Measurements from ENCODE around the gene CD248. TPM values are rescaled to one million over a fixed set of nuclear protein-coding genes. Genes with fewer than 3 reads are reported as not detected.
A peak's percentile ranks its signal among the peaks of the same experiment; 100 is the strongest.
"Not testable (repeated sequence)": the region's sequence is repeated elsewhere in the genome, so short reads cannot be mapped to it uniquely, and the experiment has no call there.

Gene CD248
- total RNA-seq, 4 donors from 2014 or later = 4.6 to 24.8 (median 6.6) TPM

GRCh38 chr11:66321606-66322005 lies 4.8 kb upstream of the CD248 start:
- H3K27ac ChIP-seq = peak overlapping the region in 1 of 3 donors; percentile 10
- H3K36me3 ChIP-seq = no peaks in the 10 kb centered on the region
- H3K27me3 ChIP-seq = no peaks in the 10 kb centered on the region
- no peaks in the 10 kb centered on the region for H3K9me3 ChIP-seq
- H3K4me1 ChIP-seq = peaks cover 0 to 25% of the 10 kb centered on the region in 2 donors
- intact Hi-C loops (cut with DNase I) = no loop called here
- no peak overlapping the region for H3K4me3 ChIP-seq (replicated peaks in 1 of 3)
- WGBS, 2 donors = 92 to 94% methylated on average over 4 of the region's 4 CpGs
- TF ChIP-seq CTCF (IDR thresholded peaks at IDR 0.05) (no peak), POLR2A (IDR thresholded peaks at IDR 0.05) (no peak)
- no peak for DNase-seq

DNA sequence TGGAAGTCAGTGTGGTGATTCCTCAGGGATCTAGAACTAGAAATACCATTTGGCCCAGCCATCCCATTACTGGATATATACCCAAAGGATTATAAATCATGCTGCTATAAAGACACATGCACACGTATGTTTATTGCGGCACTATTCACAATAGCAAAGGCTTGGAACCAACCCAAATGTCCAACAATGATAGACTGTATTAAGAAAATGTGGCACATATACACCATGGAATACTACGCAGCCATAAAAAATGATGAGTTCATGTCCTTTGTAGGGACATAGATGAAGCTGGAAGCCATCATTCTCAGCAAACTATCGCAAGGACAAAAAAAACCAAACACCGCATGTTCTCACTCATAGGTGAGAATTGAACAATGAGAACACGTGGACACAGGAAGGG lies 3.9 kb upstream of the CD248 start:
- H3K4me3 ChIP-seq (replicated peaks in 1 of 3); H3K27ac ChIP-seq; H3K27me3 ChIP-seq; H3K9me3 ChIP-seq; intact Hi-C loops (cut with DNase I); H3K36me3 ChIP-seq; DNase-seq: not testable (repeated sequence)
- 95 to 98% methylated on average over 6 of the region's 6 CpGs for WGBS, 2 donors
- peaks cover 0 to 20% of the 10 kb centered on the region in 2 donors for H3K4me1 ChIP-seq

GRCh38 chr11:66320289-66320688 lies 3.4 kb upstream of the CD248 start:
- intact Hi-C loops (cut with DNase I); H3K27ac ChIP-seq; H3K36me3 ChIP-seq; H3K4me3 ChIP-seq (replicated peaks in 1 of 3); DNase-seq; H3K27me3 ChIP-seq; H3K9me3 ChIP-seq: not testable (repeated sequence)
- H3K4me1 ChIP-seq = peaks cover 0 to 20% of the 10 kb centered on the region in 2 donors
- 92 to 96% methylated on average over 2 of the region's 2 CpGs for WGBS, 2 donors

DNA sequence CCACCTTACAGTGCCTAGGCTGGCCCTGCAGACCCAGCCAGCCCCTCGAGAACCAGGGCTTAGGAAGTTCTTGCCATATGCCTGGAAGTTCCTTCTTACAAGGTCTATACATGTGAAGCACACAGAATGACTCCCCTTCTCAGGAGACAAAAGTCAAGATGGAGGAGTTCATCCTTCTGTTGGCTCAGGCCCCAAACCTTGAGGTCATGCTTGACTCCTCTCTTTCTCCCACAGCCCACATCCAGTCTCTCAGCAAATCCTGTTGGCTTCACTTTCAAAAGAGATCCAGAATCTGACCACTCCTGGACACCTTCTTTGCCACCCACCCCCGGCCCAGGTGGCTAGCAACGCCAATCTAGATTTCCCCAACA lies 1.7 kb upstream of the CD248 start:
- no peak overlapping the region for H3K27ac ChIP-seq
- DNase-seq = no peak
- H3K9me3 ChIP-seq = no peaks in the 10 kb centered on the region
- TF ChIP-seq CTCF (IDR thresholded peaks at IDR 0.05) = no peak
- TF ChIP-seq POLR2A (IDR thresholded peaks at IDR 0.05) = no peak
- H3K4me3 ChIP-seq (replicated peaks in 1 of 3) = no peak overlapping the region
- H3K36me3 ChIP-seq = no peaks in the 10 kb centered on the region
- intact Hi-C loops (cut with DNase I) = no loop called here
- H3K4me1 ChIP-seq = peaks cover 0 to 20% of the 10 kb centered on the region in 2 donors
- WGBS, 2 donors = 74 to 88% methylated on average over 3 of the region's 3 CpGs
- H3K27me3 ChIP-seq = peaks cover 3% of the 10 kb centered on the region

GRCh38 chr11:66317723-66318599 lies 1.1 kb upstream of the CD248 start:
- WGBS, 2 donors = 39 to 43% methylated on average over 7 to 10 of the region's 16 CpGs
- intact Hi-C loops (cut with DNase I) = no loop called here

More at GRCh38 chr11:66317723-66318599, 1.1 kb upstream of the CD248 start:
- Histone ChIP-seq H3K9me3 (no peaks in the 10 kb centered on the region), H3K4me3 (replicated peaks in 1 of 3) (peak overlapping the region in 1 of 3 donors; percentile 26), H3K4me1 (peaks cover 4 to 26% of the 10 kb centered on the region in 2 donors), H3K27ac (peak overlapping the region in 2 of 3 donors; percentile 50 to 59), H3K27me3 (peaks cover 3% of the 10 kb centered on the region), H3K36me3 (no peaks in the 10 kb centered on the region)
- DNase-seq = peak; percentile 9 to 21
- TF ChIP-seq CTCF (IDR thresholded peaks at IDR 0.05) = no peak
- no peak for TF ChIP-seq POLR2A (IDR thresholded peaks at IDR 0.05)
